HG02885 (cell line): ENCODE measurements around the gene CARD9.

Experiments used
- ATAC-seq: cut with Tn5 transposase; IDR thresholded peaks from one replicate; pipeline ENCODE4 v1.9.1; 2021; ENCODE audit warnings: mild to moderate bottlenecking; ENCODE audit not compliant: unreplicated experiment, poor library complexity

The CARD9 gene

GRCh38 chr9:136381966-136382513 lies 8.6 kb upstream of the CARD9 start:
- no peak for ATAC-seq

- no peak for ATAC-seq
Observed at GRCh38 chr9:136381311-136381710, 7.8 kb upstream of the CARD9 start.

GRCh38 chr9:136380381-136380780 lies 6.9 kb upstream of the CARD9 start:
- no peak for ATAC-seq

DNA sequence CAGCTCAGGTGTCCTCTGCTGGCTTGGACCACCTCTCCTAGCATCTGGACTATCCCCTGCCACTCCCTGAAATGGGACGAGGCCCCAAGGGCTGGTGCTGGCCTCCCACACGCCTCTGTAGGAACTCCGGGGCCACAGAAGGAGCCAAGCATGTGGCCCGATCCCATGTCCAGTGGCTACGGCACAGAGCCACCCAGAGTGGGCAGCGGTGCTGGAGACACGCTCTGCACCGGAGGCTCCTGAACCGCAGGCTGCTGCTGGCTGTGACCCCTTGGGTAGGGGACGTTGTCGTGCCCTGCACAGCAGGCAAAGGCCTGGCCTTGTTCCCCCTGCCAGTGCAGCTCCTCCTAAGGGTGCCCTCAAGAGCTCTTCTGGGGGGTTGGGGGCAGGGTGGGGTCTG lies 6.4 kb upstream of the CARD9 start:
- no peak for ATAC-seq

DNA sequence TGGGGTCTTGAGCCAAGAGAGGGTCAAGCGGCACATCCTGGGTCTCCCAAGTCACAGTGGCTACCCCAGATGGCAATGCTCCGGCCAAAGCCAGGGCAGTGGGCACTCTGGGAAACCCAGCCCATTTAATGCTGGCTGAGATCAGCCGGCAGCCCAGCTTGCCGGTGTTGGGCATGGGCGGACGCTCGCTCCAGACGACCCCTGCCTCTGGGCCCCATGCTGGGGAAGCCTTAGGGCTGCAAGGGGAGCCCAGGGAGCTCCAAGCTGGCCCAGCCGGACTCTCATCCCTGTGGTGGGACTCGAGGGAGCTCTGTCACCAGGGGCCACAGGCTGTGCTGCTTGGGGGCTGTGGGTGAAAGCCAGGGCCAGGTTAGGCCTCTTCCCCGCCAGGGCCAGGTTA lies 5.9 kb upstream of the CARD9 start:
- ATAC-seq: no peak

DNA sequence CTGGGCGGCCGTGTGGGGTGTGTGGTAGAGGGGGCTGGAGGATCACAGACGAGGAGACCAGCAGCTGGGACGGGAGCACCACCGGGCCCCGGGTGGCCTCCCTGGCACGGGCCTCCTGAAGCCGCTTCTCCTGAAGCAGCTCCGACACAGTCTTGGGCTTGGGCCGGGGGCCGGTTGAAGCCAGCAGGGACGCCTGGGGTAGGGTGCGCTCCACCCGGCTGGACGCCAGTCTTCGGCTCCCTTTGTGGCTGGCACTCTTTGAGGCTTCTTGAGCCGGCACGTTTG lies 5.5 kb upstream of the CARD9 start:
- no peak for ATAC-seq

GRCh38 chr9:136378170-136379002 lies 4.9 kb upstream of the CARD9 start:
- no peak for ATAC-seq

DNA sequence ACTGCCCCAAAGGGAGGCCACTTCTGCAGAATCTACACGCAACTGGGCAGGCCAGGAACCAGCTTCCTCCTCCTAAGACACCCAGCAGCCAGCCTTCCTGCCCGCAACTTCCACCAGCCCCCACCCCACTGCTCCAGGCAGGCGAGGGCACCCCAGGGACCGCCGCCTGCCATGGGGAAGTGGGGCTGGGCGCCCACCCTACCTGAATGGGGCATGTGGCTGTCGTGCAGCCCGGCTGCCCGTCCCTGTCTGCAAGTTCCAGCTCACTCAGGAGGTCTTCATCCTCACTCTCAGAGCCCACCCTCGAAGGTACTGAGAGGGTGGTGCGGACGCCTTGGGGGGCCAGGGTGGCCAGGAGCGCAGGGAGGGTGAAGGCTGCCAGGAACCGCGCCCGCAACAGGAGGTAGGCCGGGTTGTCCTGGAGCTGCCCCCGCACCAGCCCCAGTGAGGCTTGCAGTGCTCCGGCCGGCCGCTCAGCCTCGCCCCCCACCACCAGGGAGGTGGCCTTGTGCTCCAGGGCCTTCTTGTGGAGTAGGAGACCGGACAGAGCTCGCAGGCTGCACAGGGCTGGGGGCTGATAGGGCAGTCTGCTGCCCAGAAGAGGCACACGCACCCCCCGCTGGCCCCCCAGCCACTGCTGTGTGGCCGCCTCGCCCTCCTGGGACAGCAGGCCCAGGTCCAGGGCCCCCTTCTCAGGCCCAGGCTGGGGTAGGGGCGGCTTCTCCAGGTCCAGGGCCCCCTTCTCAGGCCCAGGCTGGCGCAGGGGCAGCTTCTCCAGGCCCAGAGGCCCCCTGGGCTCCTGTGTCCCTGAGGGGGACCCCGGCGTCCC lies 4.1 kb upstream of the CARD9 start:
- no peak for ATAC-seq

DNA sequence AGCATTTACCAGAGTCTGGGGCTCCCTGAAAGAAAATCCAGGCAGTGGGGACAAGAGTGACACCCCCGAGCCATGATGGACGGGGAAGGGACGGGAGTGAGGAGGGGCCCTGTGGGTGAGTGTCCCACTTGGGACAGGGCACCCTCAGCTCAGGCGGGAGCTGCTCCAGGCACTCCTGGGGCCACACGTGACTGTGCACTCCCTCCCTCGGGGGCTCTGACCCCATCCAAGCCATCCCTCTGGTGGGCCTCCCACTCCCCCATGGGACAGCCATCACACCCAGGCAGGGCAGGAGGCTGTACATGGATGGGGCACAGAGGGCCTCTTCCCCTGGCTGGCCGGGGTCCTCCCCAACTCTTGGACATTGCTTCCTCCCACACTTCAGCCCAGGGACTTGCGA lies 3.0 kb upstream of the CARD9 start:
- no peak for ATAC-seq

DNA sequence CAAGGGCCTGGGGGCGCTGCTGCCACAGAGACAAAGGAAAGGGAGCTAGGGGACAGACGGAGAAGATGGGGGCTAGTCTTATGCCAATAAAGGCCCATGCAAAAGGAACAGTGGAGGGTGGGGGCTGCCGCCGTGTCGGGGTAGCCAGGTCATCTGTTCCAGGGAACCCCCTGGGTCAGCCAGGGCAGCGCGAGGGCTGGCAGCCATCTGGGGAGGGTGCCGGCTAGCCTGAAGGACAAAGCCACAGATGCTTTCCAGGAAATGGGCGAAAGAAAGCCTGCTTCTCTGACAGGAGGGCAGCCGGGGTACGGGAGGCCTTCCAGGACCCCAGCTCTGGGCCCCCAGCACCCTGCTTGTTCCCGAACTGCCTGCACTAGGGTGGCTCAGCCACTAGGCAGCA lies 1.6 kb upstream of the CARD9 start:
- no peak for ATAC-seq

DNA sequence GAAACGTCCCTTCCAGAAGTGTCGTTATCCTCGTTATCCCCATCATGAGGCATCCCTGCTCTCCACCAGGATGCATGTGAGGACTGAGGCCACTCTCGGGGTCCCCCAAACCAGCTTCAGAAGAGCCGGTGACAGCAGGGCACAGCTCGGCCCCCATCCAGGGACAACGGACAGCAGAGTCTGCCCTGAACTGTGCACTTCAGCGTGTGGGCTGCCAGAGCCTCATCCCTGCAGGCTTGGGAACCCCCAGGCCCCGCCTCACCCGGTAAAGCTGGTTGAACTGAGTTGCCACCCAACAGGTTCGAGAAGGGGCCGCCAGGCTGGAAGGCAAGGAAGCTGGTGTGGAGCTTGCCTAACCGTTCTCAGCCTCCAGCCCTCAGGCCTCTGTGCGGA lies 710 bp upstream of the CARD9 start:
- no peak for ATAC-seq

GRCh38 chr9:136372561-136373299 lies 739 bp downstream of the CARD9 start:
- ATAC-seq: no peak

DNA sequence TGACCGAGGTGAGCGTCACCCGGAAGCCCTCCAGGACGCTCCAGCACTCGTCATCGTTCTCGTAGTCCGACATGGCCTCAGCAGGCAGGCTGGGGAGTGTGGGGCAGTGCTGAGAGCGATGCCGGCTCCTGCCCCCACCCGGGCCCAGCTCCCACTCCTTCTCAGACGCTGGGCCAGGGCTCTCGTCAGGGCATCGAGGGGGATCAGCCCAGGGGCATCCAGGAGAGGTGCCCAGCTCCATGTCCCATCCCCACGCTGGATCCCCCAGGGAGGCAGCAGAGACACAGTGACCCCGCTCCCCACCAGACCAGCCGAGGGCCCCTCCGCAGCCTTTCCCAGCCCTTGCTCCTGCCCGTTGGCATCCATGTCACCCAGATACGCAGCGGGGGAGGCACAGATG lies 1.5 kb downstream of the CARD9 start:
- ATAC-seq: no peak

GRCh38 chr9:136371533-136371880 lies 2.0 kb downstream of the CARD9 start:
- no peak for ATAC-seq

GRCh38 chr9:136370687-136371532 lies 2.6 kb downstream of the CARD9 start:
- no peak for ATAC-seq

DNA sequence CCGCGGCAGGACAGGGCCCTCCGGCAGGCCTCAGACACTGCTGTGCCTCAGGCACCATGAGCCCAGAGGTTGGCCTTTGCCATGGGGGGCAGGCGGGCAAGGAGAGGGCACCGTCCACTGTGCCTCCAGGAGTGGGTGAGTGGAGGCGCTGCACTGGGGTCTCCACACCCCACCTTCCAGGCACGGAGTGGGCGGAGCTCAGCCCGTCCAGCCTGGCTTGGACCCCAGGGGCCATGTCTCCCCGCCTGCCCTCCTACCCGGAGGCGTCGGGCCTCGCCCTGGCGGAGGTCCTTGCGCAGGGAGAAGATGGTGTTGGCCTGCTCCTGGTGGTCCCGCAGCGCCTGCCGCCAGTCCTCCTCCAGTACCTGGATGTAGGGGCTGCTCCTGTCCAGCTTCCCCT lies 3.4 kb downstream of the CARD9 start:
- no peak for ATAC-seq

DNA sequence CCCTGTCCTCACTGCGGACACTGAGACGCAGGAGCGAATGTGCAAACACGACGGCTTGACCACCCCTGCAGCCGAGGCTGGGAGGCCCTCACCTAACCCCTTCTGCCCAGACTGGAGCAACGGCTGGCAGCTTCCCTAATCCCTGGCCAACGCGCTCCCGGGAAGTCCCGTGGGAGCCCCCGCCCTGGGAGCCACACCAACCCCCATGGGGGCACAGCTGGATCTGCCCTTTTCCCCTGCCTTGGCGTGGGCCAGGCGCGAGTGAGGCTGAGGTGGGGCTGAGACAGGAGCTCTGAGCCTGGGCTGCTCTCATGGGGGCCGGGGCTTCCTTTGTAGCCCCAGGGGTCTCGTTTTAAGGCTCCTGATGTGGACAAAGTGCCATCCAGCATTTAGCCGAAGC lies 5.3 kb downstream of the CARD9 start:
- no peak for ATAC-seq

- no peak for ATAC-seq
Observed at GRCh38 chr9:136367296-136368145, 5.9 kb downstream of the CARD9 start.

- no peak for ATAC-seq
Observed at GRCh38 chr9:136366826-136367225, 6.6 kb downstream of the CARD9 start.
